Measurements from ENCODE around the gene HAUS3.
"Not testable (repeated sequence)": the region's sequence is repeated elsewhere in the genome, so short reads cannot be mapped to it uniquely, and the experiment has no call there.

HAUS3 gene

DNA sequence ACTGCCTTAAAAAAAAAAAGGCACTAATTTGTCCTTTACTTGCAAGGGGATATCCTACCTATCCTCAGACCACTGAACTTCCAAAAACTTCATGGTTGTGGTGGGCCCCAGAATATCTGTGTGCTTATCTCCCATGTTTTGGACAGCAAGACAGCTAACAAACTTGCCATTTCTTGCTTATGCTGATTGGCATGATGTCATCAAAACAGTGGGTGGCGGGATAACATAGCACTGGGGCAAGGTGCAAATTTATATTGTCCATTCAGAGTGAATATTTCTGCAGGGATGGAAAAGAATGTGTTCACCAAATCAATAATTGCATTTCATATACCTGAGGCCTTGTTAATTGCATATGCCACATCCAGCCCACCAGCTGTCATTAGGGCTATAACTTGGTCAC, 23.5 kb downstream of the HAUS3 start:
- no peak for DNase-seq

DNA sequence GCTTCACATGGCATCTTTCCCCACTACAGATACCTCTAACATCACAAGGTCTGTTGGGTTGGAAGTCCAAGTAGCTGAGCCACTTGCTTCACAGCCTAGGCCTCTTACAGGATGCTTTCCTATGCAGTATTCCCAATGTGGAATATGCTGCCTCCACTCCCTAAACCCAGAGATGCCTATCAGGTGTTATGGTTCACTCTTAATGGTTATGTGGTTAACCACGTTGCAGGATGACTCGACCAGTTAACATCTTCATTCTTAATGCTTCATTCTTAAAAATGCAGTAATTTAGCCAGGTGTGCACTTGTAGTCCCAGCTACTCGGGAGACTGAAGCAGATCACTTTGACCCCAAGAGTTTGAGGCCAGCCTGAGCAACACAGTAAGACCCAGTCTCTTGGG, 24.2 kb downstream of the HAUS3 start:
- DNase-seq: no peak

GRCh38 chr4:2212831-2213230, 29.1 kb downstream of the HAUS3 start:
- no peak for DNase-seq

- not testable (repeated sequence) for DNase-seq
Observed at GRCh38 chr4:2202789-2203188, 39.1 kb downstream of the HAUS3 start.

DNA sequence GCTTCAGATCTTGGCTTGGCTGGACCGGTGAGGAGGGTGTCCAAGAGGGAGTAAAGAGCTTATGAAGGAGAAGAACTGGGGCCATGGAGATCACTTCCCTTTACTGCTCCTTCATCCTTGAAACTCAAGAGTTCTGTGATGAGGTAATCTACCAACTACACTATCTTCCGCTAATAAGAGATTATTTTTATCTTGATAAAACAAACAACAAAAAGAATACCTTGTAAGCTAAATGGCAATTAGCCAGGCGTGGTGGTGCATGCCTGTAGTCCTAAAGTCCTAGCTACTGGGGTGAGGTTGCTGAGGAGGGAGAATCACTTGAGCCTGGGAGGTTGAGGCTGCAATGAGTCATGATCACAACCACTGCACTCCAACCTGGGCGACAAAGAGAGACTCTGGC, 47.4 kb downstream of the HAUS3 start:
- DNase-seq: no peak

GRCh38 chr4:2193326-2193725, 48.6 kb downstream of the HAUS3 start:
- no peak for DNase-seq

- DNase-seq: no peak
Observed at GRCh38 chr4:2186865-2187172, 55.1 kb downstream of the HAUS3 start.

DNA sequence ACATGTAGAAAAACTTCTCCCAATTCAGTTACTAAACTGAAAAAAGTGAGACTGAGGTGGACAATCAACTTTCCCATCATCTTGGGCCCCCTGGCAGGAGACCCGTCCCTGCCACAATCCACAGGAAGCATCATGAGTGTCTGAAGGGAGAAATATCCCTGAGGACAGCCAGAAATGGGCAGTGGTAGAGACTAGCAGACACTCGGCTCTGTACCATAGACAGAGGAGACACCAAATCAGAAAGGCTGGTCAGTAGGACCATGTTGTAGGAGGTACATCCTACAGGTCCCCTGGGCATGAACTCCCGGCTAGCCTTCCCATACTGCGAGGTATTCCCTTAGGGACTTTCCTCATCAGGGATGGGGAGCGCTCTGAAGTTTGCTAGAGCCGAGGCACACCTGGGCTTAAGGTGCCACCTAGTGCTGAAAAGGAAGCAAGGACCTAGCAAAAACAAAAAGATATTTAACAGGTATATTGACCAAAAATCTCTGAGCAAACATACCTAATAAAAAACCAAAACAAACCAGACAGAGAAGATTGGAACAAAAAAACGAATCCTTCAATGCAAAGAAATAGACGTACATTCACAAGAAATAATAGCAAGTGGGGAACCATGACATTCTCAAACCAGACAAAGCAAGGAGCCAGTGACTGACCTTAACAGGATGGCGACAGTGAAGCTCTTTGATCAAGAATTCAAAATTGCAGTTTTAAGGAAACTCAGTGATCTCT, 55.6 kb downstream of the HAUS3 start:
- DNase-seq: no peak

- DNase-seq: no peak
Observed at GRCh38 chr4:2183394-2183793, 58.5 kb downstream of the HAUS3 start.

DNA sequence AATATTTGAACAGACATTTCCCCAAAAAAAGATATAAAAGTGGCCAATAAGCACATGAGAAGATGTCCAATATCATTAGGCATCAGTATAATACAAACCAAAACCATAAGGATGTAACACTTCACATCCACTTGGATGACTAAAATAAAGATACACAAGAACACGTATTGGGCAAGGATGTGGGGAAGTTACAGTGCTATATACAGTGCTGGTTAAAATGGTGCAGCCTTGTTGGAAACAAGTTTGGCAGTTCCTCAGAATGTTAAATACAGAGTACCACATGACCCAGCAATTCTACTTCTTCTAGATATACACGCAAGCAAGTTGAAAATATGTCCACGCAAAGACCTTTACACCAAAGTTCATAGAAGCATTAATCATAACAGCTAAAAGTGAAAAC, 58.9 kb downstream of the HAUS3 start:
- no peak for DNase-seq

DNA sequence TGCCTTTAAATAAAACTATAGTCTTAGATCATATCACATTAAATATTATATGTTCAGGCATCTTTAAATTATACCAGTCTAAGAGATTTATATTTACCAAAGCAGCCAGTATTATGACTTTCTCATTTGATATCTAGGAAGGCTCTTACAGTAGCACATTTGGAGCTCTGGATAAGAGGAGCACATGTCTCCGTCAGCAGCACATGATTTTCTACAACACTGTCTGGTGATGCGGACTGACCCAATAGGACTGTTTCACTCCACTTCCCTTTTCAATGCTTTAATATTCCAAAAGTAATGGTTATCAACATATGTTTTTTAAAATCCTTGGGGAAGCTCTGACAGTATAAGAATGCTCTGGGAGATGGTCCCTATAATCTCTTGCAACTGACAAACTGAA, 61.5 kb downstream of the HAUS3 start:
- no peak for DNase-seq

DNA sequence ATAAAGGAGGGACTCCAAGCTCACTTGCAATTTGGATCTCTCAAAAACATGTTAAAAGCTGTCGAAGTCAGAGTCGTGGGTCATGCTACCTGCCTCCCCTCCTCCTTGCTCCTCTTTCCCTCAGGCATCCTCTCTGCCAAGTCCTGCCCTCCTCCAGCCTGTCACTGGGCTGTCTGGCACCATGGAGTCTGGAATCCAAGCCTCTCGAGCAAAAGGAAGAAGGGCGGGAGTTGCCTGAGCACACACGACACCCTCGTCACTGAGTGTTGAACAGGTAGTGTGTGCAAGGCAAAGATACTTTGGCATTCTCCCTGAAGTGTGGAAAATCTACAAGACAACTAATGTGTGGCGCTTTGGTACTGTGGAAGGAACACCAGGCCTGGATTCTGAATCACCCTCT, 62.2 kb downstream of the HAUS3 start:
- DNase-seq: no peak

- no peak for DNase-seq
Observed at GRCh38 chr4:2178986-2179385, 62.9 kb downstream of the HAUS3 start.
